IMR-90 (cell line): Measurements from ENCODE around the gene C16orf89.

Source experiments
- BHLHE40 ChIP-seq: fragments of 150-350 bp; IDR thresholded peaks from 2 replicates; pipeline ENCODE4 v1.6.1; 2016; ENCODE audit warnings: mild to moderate bottlenecking, low read depth, low read length
- CHD1 ChIP-seq: IDR thresholded peaks from 2 replicates; pipeline ENCODE4 v1.6.1; 2012; ENCODE audit warnings: low read depth, low read length, improper control_type of control experiment
- CTCF ChIP-seq: conservative IDR thresholded peaks from 2 replicates; pipeline ENCODE4 v1.5.1; 2012; ENCODE audit warnings: mild to moderate bottlenecking, low read depth, low read length, improper control_type of control experiment
- FOS ChIP-seq: fragments of 150-350 bp; IDR thresholded peaks from 2 replicates; pipeline ENCODE4 v1.6.1; 2016; ENCODE audit warnings: low read depth, low read length
- MAZ ChIP-seq: IDR thresholded peaks from 2 replicates; pipeline ENCODE4 v1.6.1; 2012; ENCODE audit warnings: low read depth, mild to moderate bottlenecking, low read length, improper control_type of control experiment, moderate library complexity, borderline replicate concordance
- NFE2L2 ChIP-seq: fragments of 150-350 bp; IDR thresholded peaks from 2 replicates; pipeline ENCODE4 v1.6.1; 2016; ENCODE audit warnings: low read depth, mild to moderate bottlenecking, low read length
- POLR2A ChIP-seq: IDR thresholded peaks from 2 replicates; pipeline ENCODE4 v1.6.1; 2012; ENCODE audit warnings: mild to moderate bottlenecking, low read depth, low read length
- TF ChIP-seq, protein P1 (sequence below): fragments of 150-350 bp; IDR thresholded peaks from 2 replicates; pipeline ENCODE4 v1.6.1; 2017; ENCODE audit warnings: mild to moderate bottlenecking, antibody characterized with exemption, low read length, low read depth
- TF ChIP-seq, protein P2 (sequence below): fragments of 150-350 bp; IDR thresholded peaks from 2 replicates; pipeline ENCODE4 v1.6.1; 2016; ENCODE audit warnings: low read depth, mild to moderate bottlenecking, low read length, moderate library complexity, borderline replicate concordance

DNA sequence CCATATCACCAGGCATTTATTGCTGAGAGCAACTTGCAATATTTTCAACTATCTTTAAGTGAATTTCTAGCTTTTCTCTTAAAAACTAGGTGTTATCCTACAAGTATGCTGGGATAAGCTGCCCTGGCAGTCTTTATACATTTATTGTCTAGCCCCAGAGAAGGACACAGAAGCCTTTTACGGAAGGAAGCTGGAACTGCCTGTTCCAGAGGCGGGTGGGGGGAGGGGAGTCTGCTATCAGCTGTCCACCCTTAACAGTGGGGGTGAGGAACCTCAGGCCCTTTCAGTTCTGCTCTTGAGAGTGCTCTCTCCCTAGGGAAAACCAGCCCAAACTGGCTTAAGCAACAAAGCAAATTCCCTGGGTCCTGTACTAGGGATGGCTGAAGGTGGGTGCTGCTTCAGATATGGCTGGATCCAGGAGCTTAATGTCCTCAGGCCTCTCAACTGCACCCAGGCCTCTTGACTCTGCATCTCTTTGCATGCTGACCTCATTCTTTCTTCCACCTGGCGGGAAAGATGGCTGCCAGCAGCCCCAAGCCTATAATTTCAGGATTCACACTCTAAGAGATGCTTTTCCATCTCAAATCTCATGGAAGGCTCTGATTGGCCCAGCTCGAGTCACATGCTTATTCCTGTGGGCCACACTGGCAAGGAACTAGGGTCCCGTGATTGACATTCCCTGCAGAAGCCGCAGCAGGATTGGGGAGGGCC is 48.6 kb downstream of the C16orf89 start:
- TF ChIP-seq, protein P1, sequence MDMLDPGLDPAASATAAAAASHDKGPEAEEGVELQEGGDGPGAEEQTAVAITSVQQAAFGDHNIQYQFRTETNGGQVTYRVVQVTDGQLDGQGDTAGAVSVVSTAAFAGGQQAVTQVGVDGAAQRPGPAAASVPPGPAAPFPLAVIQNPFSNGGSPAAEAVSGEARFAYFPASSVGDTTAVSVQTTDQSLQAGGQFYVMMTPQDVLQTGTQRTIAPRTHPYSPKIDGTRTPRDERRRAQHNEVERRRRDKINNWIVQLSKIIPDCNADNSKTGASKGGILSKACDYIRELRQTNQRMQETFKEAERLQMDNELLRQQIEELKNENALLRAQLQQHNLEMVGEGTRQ = no peak
- TF ChIP-seq MAZ (no peak), POLR2A (no peak), BHLHE40 (no peak), CTCF (no peak), FOS (no peak), NFE2L2 (no peak), CHD1 (no peak)
- TF ChIP-seq, protein P2, sequence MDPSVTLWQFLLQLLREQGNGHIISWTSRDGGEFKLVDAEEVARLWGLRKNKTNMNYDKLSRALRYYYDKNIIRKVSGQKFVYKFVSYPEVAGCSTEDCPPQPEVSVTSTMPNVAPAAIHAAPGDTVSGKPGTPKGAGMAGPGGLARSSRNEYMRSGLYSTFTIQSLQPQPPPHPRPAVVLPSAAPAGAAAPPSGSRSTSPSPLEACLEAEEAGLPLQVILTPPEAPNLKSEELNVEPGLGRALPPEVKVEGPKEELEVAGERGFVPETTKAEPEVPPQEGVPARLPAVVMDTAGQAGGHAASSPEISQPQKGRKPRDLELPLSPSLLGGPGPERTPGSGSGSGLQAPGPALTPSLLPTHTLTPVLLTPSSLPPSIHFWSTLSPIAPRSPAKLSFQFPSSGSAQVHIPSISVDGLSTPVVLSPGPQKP = no peak
